ENCODE measurements around the gene GARIN5A. TPM values are rescaled to one million over a fixed set of nuclear protein-coding genes. Genes with fewer than 3 reads are reported as not detected.
A peak's percentile ranks its signal among the peaks of the same experiment; 100 is the strongest.
"Not testable (repeated sequence)": the region's sequence is repeated elsewhere in the genome, so short reads cannot be mapped to it uniquely, and the experiment has no call there.

The GARIN5A gene
- total RNA-seq, 2 donors from 2014 or later: 0.76 TPM; not detected in 1

GRCh38 chr19:50439130-50439529 lies 37.5 kb downstream of the GARIN5A start:
- DNase-seq; H3K4me1 Mint-ChIP-seq (ENCODE audit: low read depth); H3K9me3 Mint-ChIP-seq; H3K4me3 Mint-ChIP-seq; H3K27ac Mint-ChIP-seq; ATAC-seq (replicated peaks in 1 of 2); H3K36me3 Mint-ChIP-seq (ENCODE audit: insufficient read depth in 2 of 2): not testable (repeated sequence)
- H3K27me3 Mint-ChIP-seq (ENCODE audit: low read depth): peaks cover 23% of the 10 kb centered on the region

GRCh38 chr19:50437862-50438449 lies 38.7 kb downstream of the GARIN5A start:
- ATAC-seq (replicated peaks in 1 of 2) (no peak), DNase-seq (no peak)
- Mint-ChIP-seq H3K4me1 (ENCODE audit: low read depth) (no peaks in the 10 kb centered on the region), H3K9me3 (no peaks in the 10 kb centered on the region), H3K27me3 (ENCODE audit: low read depth) (peaks cover 25% of the 10 kb centered on the region), H3K27ac (no peak overlapping the region), H3K4me3 (no peak overlapping the region), H3K36me3 (ENCODE audit: insufficient read depth in 2 of 2) (no peaks in the 10 kb centered on the region)

- no peaks in the 10 kb centered on the region for H3K36me3 Mint-ChIP-seq (ENCODE audit: insufficient read depth in 2 of 2)
- H3K27me3 Mint-ChIP-seq (ENCODE audit: low read depth): peaks cover 40% of the 10 kb centered on the region
- H3K4me1 Mint-ChIP-seq (ENCODE audit: low read depth): peaks cover 11% of the 10 kb centered on the region
- DNase-seq: no peak
- H3K9me3 Mint-ChIP-seq: no peaks in the 10 kb centered on the region
- no peak overlapping the region for H3K4me3 Mint-ChIP-seq
- no peak for ATAC-seq (replicated peaks in 1 of 2)
- H3K27ac Mint-ChIP-seq: no peak overlapping the region
Measured at GRCh38 chr19:50435627-50436026, 41.0 kb downstream of the GARIN5A start.

- Mint-ChIP-seq H3K36me3 (ENCODE audit: insufficient read depth in 2 of 2) (no peaks in the 10 kb centered on the region), H3K4me1 (ENCODE audit: low read depth) (peaks cover 14% of the 10 kb centered on the region), H3K9me3 (no peaks in the 10 kb centered on the region), H3K27me3 (ENCODE audit: low read depth) (peaks cover 44% of the 10 kb centered on the region), H3K4me3 (no peak overlapping the region), H3K27ac (no peak overlapping the region)
- DNase-seq: no peak
- no peak for ATAC-seq (replicated peaks in 1 of 2)
Measured at GRCh38 chr19:50435221-50435620, 41.4 kb downstream of the GARIN5A start.

GRCh38 chr19:50434525-50434924 lies 42.1 kb downstream of the GARIN5A start:
- Mint-ChIP-seq H3K36me3 (ENCODE audit: insufficient read depth in 2 of 2) (no peaks in the 10 kb centered on the region), H3K9me3 (no peaks in the 10 kb centered on the region), H3K27me3 (ENCODE audit: low read depth) (peaks cover 46% of the 10 kb centered on the region), H3K4me3 (no peak overlapping the region), H3K4me1 (ENCODE audit: low read depth) (peaks cover 14% of the 10 kb centered on the region), H3K27ac (no peak overlapping the region)
- ATAC-seq (replicated peaks in 1 of 2) (no peak), DNase-seq (no peak)

GRCh38 chr19:50433201-50434180 lies 43.2 kb downstream of the GARIN5A start:
- peak overlapping the region; percentile 84 for H3K27ac Mint-ChIP-seq

GRCh38 chr19:50432221-50433028 lies 44.2 kb downstream of the GARIN5A start, which contains the start of gene MYBPC2:
Gene MYBPC2, plus strand, starts transcription at chr19:50432892. Its CDS starts 62 bp downstream, at chr19:50432954.
- H3K27ac Mint-ChIP-seq: peak within 1 kb of the TSS; percentile 84
- no peaks in the 10 kb centered on the region for H3K36me3 Mint-ChIP-seq (ENCODE audit: insufficient read depth in 2 of 2)
- DNase-seq: no peak
- ATAC-seq (replicated peaks in 1 of 2): no peak
- peak within 1 kb of the TSS; percentile 91 to 92 for H3K4me3 Mint-ChIP-seq
- H3K9me3 Mint-ChIP-seq: no peaks in the 10 kb centered on the region
- H3K4me1 Mint-ChIP-seq (ENCODE audit: low read depth): peaks cover 20% of the 10 kb centered on the region
- peaks cover 56% of the 10 kb centered on the region for H3K27me3 Mint-ChIP-seq (ENCODE audit: low read depth)

More at GRCh38 chr19:50433201-50434180, 43.2 kb downstream of the GARIN5A start:
- DNase-seq (no peak), ATAC-seq (replicated peaks in 1 of 2) (no peak)
- peak overlapping the region; percentile 72 to 76 for H3K4me3 Mint-ChIP-seq
- no peaks in the 10 kb centered on the region for H3K36me3 Mint-ChIP-seq (ENCODE audit: insufficient read depth in 2 of 2)
- H3K27me3 Mint-ChIP-seq (ENCODE audit: low read depth): peaks cover 56% of the 10 kb centered on the region
- peaks cover 20% of the 10 kb centered on the region for H3K4me1 Mint-ChIP-seq (ENCODE audit: low read depth)
- H3K9me3 Mint-ChIP-seq: no peaks in the 10 kb centered on the region

GRCh38 chr19:50431343-50432220 lies 45.1 kb downstream of the GARIN5A start:
- peaks cover 20% of the 10 kb centered on the region for H3K4me1 Mint-ChIP-seq (ENCODE audit: low read depth)
- H3K36me3 Mint-ChIP-seq (ENCODE audit: insufficient read depth in 2 of 2): no peaks in the 10 kb centered on the region
- peak overlapping the region; percentile 91 to 92 for H3K4me3 Mint-ChIP-seq
- peaks cover 51% of the 10 kb centered on the region for H3K27me3 Mint-ChIP-seq (ENCODE audit: low read depth)
- H3K9me3 Mint-ChIP-seq: no peaks in the 10 kb centered on the region
- peak overlapping the region; percentile 61 for H3K27ac Mint-ChIP-seq
- ATAC-seq (replicated peaks in 1 of 2): peak; percentile 94 to 97
- DNase-seq: peak; percentile 87 to 92

GRCh38 chr19:50430888-50431342 lies 45.7 kb downstream of the GARIN5A start:
- H3K9me3 Mint-ChIP-seq: no peaks in the 10 kb centered on the region
- no peak for ATAC-seq (replicated peaks in 1 of 2)
- peaks cover 44% of the 10 kb centered on the region for H3K27me3 Mint-ChIP-seq (ENCODE audit: low read depth)
- peak overlapping the region; percentile 91 to 92 for H3K4me3 Mint-ChIP-seq
- peaks cover 20% of the 10 kb centered on the region for H3K4me1 Mint-ChIP-seq (ENCODE audit: low read depth)
- DNase-seq: no peak
- H3K27ac Mint-ChIP-seq: no peak overlapping the region
- H3K36me3 Mint-ChIP-seq (ENCODE audit: insufficient read depth in 2 of 2): no peaks in the 10 kb centered on the region

GRCh38 chr19:50428772-50429463 lies 47.7 kb downstream of the GARIN5A start:
- Mint-ChIP-seq H3K4me3 (peak overlapping the region; percentile 24 to 29), H3K36me3 (ENCODE audit: insufficient read depth in 2 of 2) (no peaks in the 10 kb centered on the region), H3K4me1 (ENCODE audit: low read depth) (peaks cover 20% of the 10 kb centered on the region), H3K27me3 (ENCODE audit: low read depth) (peaks cover 37% of the 10 kb centered on the region), H3K27ac (no peak overlapping the region), H3K9me3 (no peaks in the 10 kb centered on the region)
- ATAC-seq (replicated peaks in 1 of 2) (no peak), DNase-seq (no peak)

- peak; percentile 37 to 39 for DNase-seq
- Mint-ChIP-seq H3K4me1 (ENCODE audit: low read depth) (peaks cover 20% of the 10 kb centered on the region), H3K9me3 (no peaks in the 10 kb centered on the region), H3K27me3 (ENCODE audit: low read depth) (peaks cover 31% of the 10 kb centered on the region), H3K27ac (no peak overlapping the region), H3K4me3 (peak overlapping the region; percentile 54 to 55), H3K36me3 (ENCODE audit: insufficient read depth in 2 of 2) (no peaks in the 10 kb centered on the region)
- ATAC-seq (replicated peaks in 1 of 2): no peak
Measured at GRCh38 chr19:50427997-50428425, 48.6 kb downstream of the GARIN5A start.
